HepG2 (cell line): ENCODE measurements around the gene TMCO4. TPM values are rescaled to one million over a fixed set of nuclear protein-coding genes. Genes with fewer than 3 reads are reported as not detected.

Experiments
- FOXP1 ChIP-seq, 2 experiments: fragments of 450-650 bp in 1 of 2; IDR thresholded peaks; 2 replicates each; pipeline ENCODE4 v1.6.1; 2017 to 2018; ENCODE audit warnings: antibody characterized with exemption in 1 of 2
- GATAD2A ChIP-seq: IDR thresholded peaks from 2 replicates; pipeline ENCODE4 v1.6.1; 2016
- KAT8 ChIP-seq: IDR thresholded peaks from 2 replicates; pipeline ENCODE4 v1.6.1; 2016; ENCODE audit warnings: missing genetic modification reagents, missing compliant biosample characterization
- PHB2 ChIP-seq: fragments of 450-650 bp; IDR thresholded peaks from 2 replicates; pipeline ENCODE4 v1.6.1; 2018; ENCODE audit not compliant: partially characterized antibody
- PPARG ChIP-seq: conservative IDR thresholded peaks from 2 replicates; pipeline ENCODE4 v1.6.1; 2016; ENCODE audit warnings: missing biosample characterization, missing genetic modification reagents
- YEATS4 ChIP-seq: sonication (generic); formaldehyde crosslinking; IDR thresholded peaks from 2 replicates; pipeline ENCODE4 v1.4.0; 2020; ENCODE audit warnings: missing genetic modification reagents, borderline replicate concordance
- ZBTB3 ChIP-seq: sonication (generic); formaldehyde crosslinking; IDR thresholded peaks from 2 replicates; pipeline ENCODE4 v1.4.0; 2020; ENCODE audit warnings: low read depth, mild to moderate bottlenecking, moderate library complexity, missing genetic modification reagents, borderline replicate concordance
- ZFX ChIP-seq: sonication (generic); formaldehyde crosslinking; IDR thresholded peaks from 2 replicates; pipeline ENCODE4 v1.4.0; 2020; ENCODE audit warnings: mild to moderate bottlenecking, low read depth, missing genetic modification reagents, moderate library complexity
- ZKSCAN8 ChIP-seq: IDR thresholded peaks from 2 replicates; pipeline ENCODE4 v1.6.1; 2016; ENCODE audit warnings: borderline replicate concordance, missing genetic modification reagents, missing compliant biosample characterization
- ZNF121 ChIP-seq: sonication (generic); formaldehyde crosslinking; IDR thresholded peaks from 2 replicates; pipeline ENCODE4 v1.5.0; 2020; ENCODE audit warnings: mild to moderate bottlenecking, missing genetic modification reagents
- ZNF160 ChIP-seq: sonication (generic); formaldehyde crosslinking; IDR thresholded peaks from 2 replicates; pipeline ENCODE4 v1.8.0; 2022; ENCODE audit warnings: mild to moderate bottlenecking, inconsistent platforms, missing genetic modification reagents
- ZNF331 ChIP-seq: sonication (generic); formaldehyde crosslinking; IDR thresholded peaks from 2 replicates; pipeline ENCODE4 v1.4.0; 2020; ENCODE audit warnings: missing genetic modification reagents
- ZNF546 ChIP-seq: sonication (generic); formaldehyde crosslinking; conservative IDR thresholded peaks from 2 replicates; pipeline ENCODE4 v1.8.1; 2023; ENCODE audit warnings: mild to moderate bottlenecking, missing genetic modification reagents
- ZNF607 ChIP-seq: sonication (generic); formaldehyde crosslinking; IDR thresholded peaks from 2 replicates; pipeline ENCODE4 v1.5.1; 2020; ENCODE audit warnings: missing genetic modification reagents, mild to moderate bottlenecking, borderline replicate concordance
- ZNF644 ChIP-seq: IDR thresholded peaks from 2 replicates; pipeline ENCODE4 v1.6.1; 2016; ENCODE audit warnings: low read depth
- ZNF670 ChIP-seq: sonication (generic); formaldehyde crosslinking; IDR thresholded peaks from 2 replicates; pipeline ENCODE4 v1.8.0; 2022; ENCODE audit warnings: mild to moderate bottlenecking, missing genetic modification reagents, borderline replicate concordance
- ZNF737 ChIP-seq: sonication (generic); formaldehyde crosslinking; IDR thresholded peaks from 2 replicates; pipeline ENCODE4 v1.5.0; 2020; ENCODE audit warnings: missing genetic modification reagents, mild to moderate bottlenecking, borderline replicate concordance
- polyA plus RNA-seq, 8 experiments: library from polyadenylated mRNA; depleted of rRNA in 3 of 8; stranded (reverse) in 7 of 8; unstranded in 1 of 8; fragments of >200 nt; fragmentation: Illumina TruSeq in 4 of 8; extraction: Trizol in 4 of 8; gene quantifications; 2 replicates each; pipeline versions ENCODE4 v1.2.1 to v1.2.3, GENCODE V29; 2011 to 2016; ENCODE audit warnings: low read depth in 4 of 8, missing spikeins in 1 of 8, mixed read lengths in 1 of 8; ENCODE audit not compliant: insufficient read depth in 1 of 8
- total RNA-seq, 5 experiments: library from RNA; depleted of rRNA; stranded (reverse); fragments of >200 nt; fragmentation: Illumina TruSeq; extraction: Trizol; gene quantifications; 2 replicates each; pipeline ENCODE4 v1.2.3, GENCODE V29; 2016; ENCODE audit warnings: low read depth in 1 of 5
- TF ChIP-seq, protein P1 (sequence below): sonication (generic); formaldehyde crosslinking; IDR thresholded peaks from 2 replicates; pipeline ENCODE4 v1.4.0; 2020; ENCODE audit warnings: missing genetic modification reagents, mild to moderate bottlenecking, borderline replicate concordance
- TF ChIP-seq, protein P2 (sequence below): sonication (generic); formaldehyde crosslinking; IDR thresholded peaks from 2 replicates; pipeline ENCODE4 v1.5.1; 2020; ENCODE audit warnings: mild to moderate bottlenecking, missing genetic modification reagents, moderate library complexity
- TF ChIP-seq, protein P3 (sequence below): sonication (generic); formaldehyde crosslinking; IDR thresholded peaks from 2 replicates; pipeline ENCODE4 v1.8.0; 2022; ENCODE audit warnings: missing genetic modification reagents, mild to moderate bottlenecking, moderate library complexity, borderline replicate concordance

TMCO4 gene
- total and polyA plus RNA-seq, 2 of the 13 experiments (the other 11 are each of a cell fraction or from before 2014, with no cell fraction given), result 2.1 to 4.1 TPM

DNA sequence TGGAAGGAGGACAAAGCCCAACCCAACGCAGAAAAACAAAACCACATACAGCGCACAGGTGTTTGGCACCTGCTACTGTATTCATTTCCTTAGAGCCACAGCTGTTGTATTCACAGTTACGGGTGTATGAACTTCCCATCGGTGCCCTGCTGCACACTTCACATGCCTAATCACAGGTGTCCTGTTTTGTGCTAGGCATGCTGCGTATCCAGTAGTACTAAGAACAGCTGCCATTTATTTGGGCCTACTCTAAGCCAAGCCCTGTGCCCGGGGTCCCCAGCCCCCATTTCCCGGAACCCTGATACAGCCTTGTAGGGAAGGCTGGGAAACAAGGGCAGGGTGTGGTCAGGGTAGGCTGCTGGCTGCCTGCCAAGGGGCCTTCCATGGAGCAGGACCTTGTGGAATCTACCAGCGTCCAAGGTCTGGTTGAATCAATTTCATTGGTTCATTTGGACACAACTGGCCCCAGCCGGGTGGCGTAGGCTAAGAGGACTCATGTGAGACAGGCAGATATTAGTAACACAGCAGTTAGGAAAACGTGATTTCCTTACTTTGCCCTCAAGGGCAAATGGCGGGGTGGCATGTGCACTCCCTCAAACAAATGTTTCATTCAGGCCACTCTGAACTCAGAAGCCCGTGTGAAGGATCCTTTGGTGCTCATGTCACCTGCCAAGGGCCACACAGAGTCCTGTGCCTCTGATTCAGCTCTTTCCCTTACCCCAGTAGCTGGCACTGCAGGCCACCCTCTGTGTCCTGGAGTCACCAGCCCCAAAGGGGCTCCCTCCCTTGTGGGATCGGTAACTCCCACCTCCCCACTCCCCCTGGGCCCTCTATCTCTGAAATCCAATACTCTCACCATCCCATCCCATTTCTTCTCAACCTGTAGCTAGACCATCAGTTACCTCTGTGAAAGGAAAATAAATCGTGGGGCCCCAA, 16.4 kb upstream of the TMCO4 start (continued):
- TF ChIP-seq, protein P1, sequence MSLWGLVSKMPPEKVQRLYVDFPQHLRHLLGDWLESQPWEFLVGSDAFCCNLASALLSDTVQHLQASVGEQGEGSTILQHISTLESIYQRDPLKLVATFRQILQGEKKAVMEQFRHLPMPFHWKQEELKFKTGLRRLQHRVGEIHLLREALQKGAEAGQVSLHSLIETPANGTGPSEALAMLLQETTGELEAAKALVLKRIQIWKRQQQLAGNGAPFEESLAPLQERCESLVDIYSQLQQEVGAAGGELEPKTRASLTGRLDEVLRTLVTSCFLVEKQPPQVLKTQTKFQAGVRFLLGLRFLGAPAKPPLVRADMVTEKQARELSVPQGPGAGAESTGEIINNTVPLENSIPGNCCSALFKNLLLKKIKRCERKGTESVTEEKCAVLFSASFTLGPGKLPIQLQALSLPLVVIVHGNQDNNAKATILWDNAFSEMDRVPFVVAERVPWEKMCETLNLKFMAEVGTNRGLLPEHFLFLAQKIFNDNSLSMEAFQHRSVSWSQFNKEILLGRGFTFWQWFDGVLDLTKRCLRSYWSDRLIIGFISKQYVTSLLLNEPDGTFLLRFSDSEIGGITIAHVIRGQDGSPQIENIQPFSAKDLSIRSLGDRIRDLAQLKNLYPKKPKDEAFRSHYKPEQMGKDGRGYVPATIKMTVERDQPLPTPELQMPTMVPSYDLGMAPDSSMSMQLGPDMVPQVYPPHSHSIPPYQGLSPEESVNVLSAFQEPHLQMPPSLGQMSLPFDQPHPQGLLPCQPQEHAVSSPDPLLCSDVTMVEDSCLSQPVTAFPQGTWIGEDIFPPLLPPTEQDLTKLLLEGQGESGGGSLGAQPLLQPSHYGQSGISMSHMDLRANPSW (CRISPR knock-in tag), result no peak
- TF ChIP-seq ZNF644 (peak; percentile 81; the same call in 1 of the 2 replicates), ZNF121 (CRISPR knock-in tag) (no peak), FOXP1 (IDR thresholded peaks at IDR 0.05) (no peak), FOXP1 (CRISPR knock-in tag; IDR thresholded peaks at IDR 0.05) (peak; percentile 25; the same call in 1 of the 2 replicates), ZNF737 (CRISPR knock-in tag) (no peak), ZNF670 (CRISPR knock-in tag) (no peak), ZNF160 (CRISPR knock-in tag) (no peak), ZNF331 (CRISPR knock-in tag) (0 out of 2 replicates have a peak, but pooled peaks have one; percentile 27), ZFX (CRISPR knock-in tag) (peak; percentile 71), ZKSCAN8 (CRISPR knock-in tag) (no peak), GATAD2A (CRISPR knock-in tag) (peak; percentile 45; the same call in 1 of the 2 replicates), YEATS4 (CRISPR knock-in tag) (no peak), ZBTB3 (no peak), KAT8 (CRISPR knock-in tag) (0 out of 2 replicates have a peak, but pooled peaks have one; percentile 38), PPARG (0 out of 2 replicates have a peak, but pooled peaks have one; percentile 31), ZNF546 (CRISPR knock-in tag) (no peak), ZNF607 (CRISPR knock-in tag) (0 out of 2 replicates have a peak, but pooled peaks have one; percentile 32), PHB2 (no peak)
- TF ChIP-seq, protein P2, sequence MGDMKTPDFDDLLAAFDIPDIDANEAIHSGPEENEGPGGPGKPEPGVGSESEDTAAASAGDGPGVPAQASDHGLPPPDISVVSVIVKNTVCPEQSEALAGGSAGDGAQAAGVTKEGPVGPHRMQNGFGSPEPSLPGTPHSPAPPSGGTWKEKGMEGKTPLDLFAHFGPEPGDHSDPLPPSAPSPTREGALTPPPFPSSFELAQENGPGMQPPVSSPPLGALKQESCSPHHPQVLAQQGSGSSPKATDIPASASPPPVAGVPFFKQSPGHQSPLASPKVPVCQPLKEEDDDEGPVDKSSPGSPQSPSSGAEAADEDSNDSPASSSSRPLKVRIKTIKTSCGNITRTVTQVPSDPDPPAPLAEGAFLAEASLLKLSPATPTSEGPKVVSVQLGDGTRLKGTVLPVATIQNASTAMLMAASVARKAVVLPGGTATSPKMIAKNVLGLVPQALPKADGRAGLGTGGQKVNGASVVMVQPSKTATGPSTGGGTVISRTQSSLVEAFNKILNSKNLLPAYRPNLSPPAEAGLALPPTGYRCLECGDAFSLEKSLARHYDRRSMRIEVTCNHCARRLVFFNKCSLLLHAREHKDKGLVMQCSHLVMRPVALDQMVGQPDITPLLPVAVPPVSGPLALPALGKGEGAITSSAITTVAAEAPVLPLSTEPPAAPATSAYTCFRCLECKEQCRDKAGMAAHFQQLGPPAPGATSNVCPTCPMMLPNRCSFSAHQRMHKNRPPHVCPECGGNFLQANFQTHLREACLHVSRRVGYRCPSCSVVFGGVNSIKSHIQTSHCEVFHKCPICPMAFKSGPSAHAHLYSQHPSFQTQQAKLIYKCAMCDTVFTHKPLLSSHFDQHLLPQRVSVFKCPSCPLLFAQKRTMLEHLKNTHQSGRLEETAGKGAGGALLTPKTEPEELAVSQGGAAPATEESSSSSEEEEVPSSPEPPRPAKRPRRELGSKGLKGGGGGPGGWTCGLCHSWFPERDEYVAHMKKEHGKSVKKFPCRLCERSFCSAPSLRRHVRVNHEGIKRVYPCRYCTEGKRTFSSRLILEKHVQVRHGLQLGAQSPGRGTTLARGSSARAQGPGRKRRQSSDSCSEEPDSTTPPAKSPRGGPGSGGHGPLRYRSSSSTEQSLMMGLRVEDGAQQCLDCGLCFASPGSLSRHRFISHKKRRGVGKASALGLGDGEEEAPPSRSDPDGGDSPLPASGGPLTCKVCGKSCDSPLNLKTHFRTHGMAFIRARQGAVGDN, result peak; percentile 66
- TF ChIP-seq, protein P3, sequence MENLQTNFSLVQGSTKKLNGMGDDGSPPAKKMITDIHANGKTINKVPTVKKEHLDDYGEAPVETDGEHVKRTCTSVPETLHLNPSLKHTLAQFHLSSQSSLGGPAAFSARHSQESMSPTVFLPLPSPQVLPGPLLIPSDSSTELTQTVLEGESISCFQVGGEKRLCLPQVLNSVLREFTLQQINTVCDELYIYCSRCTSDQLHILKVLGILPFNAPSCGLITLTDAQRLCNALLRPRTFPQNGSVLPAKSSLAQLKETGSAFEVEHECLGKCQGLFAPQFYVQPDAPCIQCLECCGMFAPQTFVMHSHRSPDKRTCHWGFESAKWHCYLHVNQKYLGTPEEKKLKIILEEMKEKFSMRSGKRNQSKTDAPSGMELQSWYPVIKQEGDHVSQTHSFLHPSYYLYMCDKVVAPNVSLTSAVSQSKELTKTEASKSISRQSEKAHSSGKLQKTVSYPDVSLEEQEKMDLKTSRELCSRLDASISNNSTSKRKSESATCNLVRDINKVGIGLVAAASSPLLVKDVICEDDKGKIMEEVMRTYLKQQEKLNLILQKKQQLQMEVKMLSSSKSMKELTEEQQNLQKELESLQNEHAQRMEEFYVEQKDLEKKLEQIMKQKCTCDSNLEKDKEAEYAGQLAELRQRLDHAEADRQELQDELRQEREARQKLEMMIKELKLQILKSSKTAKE (CRISPR knock-in tag), result no peak
